Measurements from ENCODE around the gene SAP25.
A peak's percentile ranks its signal among the peaks of the same experiment; 100 is the strongest.

The SAP25 gene

DNA sequence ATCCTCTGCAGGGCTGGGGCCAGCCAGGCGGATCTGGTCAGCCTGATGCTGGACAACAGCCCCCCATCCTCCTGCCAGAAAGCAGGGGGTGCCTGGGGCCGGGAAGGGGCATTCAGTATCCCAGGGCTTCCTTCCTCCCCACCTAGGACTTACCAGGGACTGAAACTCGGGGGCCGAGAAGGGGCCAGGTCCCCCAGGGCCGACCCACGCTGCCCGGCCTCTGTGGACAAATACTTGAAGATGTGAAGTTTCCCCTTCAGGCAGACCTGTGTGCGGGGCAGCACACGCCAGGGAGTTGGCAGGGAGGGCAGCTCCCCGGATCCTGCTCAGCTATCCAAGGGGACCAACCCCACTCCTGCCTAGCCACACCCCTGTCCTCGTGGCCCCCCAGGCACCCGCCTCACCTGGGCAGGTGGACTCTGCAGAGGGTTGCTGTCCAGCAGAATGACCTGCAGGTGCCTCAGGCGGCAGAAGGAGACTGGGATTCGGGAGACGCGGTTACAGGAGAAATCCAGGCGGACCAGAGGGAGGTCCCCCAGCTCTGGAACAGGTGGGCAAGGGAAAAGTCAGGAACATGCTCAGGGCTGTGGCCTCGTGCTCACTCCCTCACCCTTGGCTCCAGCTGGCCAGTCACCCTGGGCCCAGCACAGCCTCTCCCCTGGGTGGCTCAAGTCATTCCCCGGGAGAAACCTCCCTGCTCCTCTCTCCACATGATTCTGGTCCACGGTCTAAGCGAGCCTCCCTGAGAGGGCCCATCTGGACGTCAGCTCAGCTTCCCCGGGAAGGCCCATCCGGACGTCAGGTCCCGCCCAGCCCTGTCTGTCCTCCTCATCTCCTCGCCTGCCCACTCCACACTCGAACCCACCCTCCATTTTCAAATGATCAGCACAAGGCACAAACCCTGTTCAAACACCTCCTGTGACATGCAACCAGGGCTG is 4.8 kb upstream of the SAP25 start:
- DNase-seq, result peak in 2 of 10 donors; percentile 60 to 75
- intact Hi-C loops (cut with DNase I), result no loop called here

DNA sequence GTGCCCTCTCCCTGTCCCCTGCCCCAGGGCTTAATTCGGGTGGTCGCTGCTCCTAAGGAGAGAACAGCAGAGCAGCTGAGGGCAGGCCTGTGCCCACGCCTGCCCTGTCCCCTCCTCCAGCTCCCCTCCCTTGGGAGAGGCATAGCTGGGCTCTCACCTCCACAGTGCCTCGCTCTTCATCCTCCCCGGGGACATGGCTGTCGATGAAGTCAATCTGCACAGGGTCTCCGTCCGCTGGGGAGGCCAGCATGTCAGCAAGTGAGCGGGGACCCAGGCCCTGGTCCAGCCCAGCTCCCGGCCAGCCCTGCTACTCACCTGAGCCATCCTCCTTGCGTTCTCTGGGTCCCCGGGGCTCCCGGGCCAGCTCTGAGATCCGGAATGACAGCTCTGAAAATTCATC is 3.8 kb upstream of the SAP25 start:
- DNase-seq, result peak in 2 of 10 donors; percentile 61 to 80
- intact Hi-C loops (cut with DNase I), result no loop called here

DNA sequence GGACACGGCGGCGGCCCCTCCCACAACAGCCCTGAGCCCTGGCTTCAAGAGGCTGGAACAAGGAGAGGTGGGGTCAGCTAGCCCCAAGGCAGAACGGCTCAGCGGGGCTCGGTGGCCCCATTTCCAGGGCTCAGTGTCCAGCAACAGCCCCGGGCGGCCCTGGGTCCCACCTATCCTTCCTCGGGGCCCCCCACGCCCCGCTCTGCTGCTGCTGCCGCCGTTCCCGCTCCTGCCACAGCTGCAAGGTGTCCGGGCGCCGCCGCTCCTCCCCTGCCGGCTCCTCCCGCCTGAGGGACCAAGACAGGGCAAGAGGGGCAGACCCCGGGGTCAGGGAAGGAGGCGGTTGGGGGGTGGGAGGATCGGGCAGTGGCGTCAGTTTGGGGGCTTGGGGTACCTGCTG is 3.4 kb upstream of the SAP25 start:
- DNase-seq, result peak in 2 of 10 donors; percentile 59 to 78
- intact Hi-C loops (cut with DNase I), result no loop called here

DNA sequence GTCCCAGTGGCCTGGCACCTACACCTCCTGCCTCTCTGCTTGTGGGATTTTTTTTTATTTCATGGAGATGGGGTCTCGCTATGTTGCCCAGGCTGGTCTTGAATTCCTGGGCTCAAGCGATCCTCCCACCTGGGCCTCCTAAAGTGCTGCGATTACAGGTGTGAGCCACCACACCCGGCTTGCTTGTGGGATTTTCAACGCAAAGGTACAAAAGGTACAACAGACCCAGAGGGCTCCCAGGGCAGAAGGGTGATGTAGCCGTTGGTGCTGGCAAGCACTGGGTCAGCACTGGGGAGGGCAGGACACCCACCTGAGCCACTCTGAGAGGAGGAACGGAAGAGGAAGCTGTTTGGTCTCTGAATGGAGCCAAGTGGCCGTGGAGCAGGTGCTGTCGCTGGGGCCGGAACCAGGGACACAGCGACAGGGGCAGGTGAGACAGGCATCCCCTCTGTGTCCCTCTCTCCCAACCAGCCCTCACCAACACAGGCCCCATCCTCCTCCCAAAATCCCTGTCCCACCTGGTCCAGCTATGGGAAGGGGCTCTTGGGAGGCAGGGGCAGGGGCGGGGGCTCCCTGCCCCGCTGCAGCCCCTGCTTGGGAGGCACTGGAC is 2.8 kb upstream of the SAP25 start:
- intact Hi-C loops (cut with DNase I), result no loop called here

DNA sequence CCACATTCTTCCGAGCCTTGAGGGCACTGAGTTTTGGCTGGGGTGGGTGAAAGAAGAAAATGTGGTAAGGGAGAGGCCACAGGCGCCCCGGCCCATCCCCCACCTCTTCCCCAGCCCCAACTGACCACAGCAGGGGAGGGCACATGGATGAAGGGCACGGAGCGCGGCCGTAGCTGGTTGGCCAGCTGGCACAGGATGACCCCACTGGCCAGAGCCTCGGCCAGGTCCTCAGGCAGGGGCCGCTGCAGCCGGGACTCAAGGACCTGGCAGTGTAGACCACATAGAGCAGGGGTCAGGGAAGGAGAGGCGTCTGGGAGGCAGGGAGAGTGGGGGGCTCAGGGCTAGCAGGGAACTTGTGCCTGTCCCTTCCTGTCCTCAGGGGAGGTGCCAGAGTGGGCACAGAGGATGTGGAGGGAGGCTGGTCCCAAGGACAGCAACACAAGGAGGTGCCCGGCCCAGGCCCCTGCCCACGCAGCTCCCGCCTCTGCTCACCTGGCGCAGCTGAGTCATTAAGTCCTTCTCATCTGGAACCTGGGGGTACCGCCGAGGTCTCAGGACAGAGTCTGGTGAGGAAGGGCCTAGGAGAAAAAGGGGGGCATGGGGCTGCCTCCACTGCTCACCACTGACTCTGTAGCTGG is 2.2 kb upstream of the SAP25 start:
- intact Hi-C loops (cut with DNase I), result no loop called here
- DNase-seq, result peak in 2 of 10 donors; percentile 77

More for the DNA sequence above, 2.8 kb upstream of the SAP25 start:
- peak in 1 of 10 donors; percentile 27 for DNase-seq

DNA sequence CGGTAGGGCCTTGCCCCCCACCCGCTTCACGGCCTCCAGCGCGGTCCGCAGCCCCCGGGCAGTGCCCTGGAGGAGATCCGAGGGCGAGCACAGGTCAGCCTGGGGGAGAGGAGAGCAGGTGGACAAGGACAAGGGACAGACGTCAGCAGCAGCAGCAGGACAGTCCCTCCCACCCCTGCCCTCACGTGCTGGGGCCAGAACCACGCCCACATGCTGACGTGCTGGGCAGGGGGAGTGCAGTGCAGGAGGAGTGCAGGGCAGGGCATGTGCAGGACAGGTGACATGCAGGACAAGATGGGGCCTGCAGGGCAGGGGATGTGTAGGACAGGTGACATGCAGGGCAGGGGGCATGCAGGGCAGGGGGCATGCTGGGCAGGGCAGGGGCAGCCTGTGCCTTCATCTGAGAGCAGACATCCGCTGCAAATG is 1.5 kb upstream of the SAP25 start:
- intact Hi-C loops (cut with DNase I), result no loop called here
- DNase-seq, result peak in 2 of 10 donors; percentile 40 to 63

DNA sequence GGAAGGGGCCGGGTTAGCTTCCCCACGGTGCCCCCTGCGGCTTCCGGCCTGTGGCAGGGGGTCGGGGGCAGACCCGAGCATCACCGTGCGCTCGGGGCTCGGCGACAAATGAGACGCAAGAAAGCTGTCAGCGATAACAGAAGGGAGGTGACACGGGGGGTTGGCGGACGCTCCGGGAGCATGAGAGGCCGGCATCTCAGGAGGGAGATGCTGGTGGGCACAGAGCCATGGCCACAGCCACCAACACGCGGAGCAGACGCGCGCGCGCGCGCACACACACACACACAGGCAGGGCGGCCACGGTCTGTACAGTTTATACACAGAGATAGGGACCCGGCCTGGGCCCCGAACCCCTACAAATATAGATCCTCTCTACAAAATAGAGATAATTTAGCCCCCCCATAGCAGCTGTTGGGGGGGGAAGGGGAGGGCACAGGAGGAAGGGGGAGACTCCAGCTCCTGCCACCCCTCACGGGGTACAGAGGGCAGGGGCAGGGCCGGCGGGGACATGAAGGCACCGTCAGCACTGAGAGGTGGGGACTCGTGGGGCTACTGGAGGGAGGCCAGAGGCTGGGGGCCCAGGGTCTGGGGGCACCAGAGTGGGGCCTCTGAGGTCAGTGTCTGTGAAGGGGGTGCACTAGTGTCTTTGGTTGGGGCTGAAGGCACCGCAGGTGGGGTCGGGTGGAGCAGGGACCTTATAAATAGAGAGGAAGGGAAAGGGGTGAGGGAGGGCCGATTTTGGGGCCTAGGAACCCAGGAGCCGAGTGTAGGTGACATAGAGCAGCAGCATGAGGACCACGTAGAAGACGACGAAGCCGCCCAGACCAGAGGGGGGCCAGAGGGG is 884 bp upstream of the SAP25 start:
- intact Hi-C loops (cut with DNase I), result no loop called here
- peak in 3 of 10 donors; percentile 72 to 80 (median 78) for DNase-seq

DNA sequence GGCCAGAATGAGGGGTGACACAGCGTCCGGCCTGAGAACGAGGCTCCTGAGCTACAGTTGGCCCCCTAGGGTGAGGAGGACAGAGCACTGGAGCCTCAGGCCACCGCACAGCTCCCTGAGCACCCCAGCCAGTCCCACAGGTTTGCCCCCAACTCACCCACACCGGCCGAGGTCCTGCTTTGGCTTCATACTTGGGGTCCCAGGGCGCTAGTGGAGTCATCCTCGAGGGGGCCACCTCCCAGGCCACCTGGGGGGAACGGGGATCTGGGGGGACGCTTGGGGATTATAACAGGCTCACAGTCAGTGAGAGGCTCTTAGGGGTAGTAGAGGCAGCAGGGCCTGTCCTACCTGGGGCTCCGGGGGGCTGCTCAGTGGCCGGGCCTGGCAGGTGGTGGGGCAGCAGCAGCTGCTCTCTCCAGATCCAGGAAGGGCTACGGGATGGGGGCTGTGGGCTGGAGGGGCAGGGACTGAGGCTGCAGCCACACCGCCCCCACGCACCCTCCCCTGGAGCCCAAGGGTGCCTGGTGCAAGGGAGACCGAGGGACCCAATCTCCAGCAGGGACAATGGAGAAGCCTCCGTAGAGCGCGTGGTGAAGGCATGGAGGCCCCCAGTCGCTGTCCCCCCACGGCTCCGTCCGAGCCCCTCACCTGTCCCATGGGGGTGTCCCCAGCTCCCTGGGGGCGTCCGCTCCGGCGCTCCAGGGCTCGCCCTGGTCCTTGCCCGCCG is 588 bp downstream of the SAP25 start:
- intact Hi-C loops (cut with DNase I), result no loop called here
- DNase-seq, result peak in 2 of 10 donors; percentile 73 to 83

DNA sequence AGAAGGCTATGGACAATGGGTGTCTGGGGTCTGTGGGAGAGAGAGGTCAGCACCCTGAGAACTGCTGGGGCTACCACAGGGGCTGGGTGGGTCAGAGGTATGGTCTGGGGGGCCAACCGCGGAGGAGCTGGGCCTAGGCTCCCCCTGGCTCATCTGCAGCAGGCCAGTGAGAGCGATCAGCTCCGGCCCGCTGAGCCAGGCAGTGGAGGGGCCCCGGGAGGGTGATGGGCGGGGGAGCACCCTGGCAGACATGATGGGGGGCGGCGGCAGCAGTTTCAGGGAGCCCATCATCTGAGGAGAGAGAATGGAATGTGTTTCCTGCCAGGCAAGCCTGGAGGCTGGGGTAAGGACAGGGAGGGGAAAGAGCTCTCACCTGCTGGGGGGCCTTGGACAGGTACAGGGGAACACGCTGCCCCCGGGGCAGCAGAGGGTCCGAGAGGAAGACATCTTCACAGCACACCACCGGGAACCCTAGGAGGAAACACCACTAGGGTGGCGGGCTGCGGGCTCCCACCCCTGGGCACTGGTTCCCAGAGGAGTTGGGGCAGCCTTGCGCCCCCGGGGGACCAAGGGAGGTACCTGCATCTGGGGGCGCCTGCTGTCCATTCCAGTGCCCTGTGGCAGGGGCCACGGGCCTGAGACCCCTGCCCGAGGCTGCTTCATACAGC is 1.3 kb downstream of the SAP25 start:
- peak in 2 of 10 donors; percentile 51 to 59 for DNase-seq
- intact Hi-C loops (cut with DNase I), result no loop called here

DNA sequence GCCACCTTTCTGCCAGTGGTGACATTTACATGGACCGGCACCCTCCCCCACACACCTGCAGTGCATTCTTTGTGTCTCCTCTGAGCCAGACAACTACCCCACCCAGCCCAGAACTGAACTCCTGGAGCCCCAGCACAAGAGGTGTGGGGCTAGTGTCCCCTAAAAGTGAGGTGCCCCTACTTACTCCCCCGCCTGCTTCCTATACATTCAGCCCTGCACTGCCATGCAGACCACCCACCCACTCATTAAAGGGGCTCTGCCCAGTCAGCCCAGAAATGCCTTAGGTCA is 1.9 kb downstream of the SAP25 start:
- intact Hi-C loops (cut with DNase I), result no loop called here
- peak in 1 of 10 donors; percentile 38 for DNase-seq

DNA sequence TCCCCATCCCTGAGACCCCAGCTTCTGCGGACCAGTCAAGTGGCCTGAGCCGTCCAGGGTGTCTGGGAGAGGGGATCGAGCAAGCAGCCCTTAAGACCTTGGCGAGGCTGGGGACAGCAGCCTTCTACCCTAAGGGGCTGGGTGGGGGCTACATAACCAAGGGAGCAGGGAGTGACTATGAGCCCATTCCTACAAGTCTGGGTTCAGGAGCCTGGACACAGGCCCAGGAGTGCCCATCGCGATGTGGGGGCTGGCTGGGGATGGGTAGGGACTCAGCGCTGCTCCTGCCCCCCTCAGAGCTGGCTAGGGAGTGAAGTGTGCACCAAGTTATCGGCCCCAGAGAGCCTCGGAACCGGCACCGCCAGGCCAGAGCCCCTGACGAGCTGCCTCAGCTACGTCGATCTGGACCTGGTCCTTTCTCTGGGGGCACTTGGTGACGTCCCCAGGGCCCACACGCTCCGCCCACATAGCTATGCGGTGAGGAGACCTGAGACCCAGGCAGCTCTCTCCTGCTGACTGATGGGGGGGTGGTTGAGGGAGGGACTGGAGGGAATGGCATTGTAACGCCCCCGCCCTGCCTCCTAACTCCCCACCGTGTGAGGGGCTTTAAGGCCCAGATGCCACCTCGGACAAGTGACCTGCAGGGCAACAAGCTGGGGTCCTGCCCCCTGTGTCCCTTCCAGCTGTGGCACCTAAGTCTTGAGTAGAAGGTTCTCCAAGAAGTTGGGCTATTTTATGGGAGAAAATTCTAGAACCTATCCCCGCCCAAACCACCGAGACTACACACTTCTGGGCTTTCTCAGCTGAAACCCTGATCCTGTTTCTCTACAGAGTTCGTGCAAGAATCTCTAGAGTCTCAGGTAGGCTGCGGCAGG is 2.5 kb downstream of the SAP25 start:
- DNase-seq, result peak in 2 of 10 donors; percentile 41 to 70
- intact Hi-C loops (cut with DNase I), result no loop called here

DNA sequence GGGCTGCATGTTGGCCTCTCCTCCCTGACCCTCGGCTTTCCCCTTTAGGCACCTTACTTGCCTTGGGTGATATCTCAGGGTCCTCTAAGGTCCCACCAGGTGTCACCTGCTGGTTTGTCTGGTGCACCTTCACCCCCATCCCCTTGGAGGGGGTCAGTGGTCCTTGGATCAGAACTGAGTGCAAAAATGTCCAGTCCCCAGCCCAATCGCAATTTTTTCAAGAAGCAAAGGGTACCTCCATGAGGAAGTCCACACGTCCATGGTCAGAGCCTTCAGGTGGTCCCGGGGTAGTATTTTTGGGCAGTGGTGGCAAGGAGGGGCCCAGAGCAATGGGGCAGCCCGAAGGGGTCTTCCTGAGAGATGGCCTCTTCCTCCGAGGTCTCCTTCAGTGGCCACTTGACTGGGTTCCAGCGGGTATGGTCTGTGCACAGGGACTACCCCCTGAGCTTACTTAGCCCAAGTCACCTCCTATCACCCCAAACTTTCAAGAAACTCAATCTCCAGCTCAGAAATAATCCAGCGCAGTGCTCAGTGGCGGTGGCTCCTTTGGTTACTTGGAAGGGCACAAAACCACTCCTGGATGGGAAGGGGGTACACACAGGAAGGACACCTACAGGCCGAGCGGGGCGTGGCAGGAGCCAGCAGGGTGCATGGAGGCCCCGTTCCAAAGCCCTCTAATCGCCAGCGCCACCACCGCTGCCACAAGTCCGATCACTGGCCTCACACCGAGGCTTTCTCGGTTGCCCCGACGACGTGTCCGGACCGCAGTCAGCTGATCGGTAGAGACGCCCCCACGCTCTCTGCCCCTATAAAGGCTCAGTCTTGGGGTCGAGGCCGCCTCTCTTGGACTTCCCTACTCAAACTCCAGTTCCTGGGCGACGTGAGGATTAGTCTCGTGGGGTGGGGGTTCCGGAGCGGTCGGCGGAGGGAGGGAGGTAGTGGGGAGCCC is 4.5 kb downstream of the SAP25 start:
- intact Hi-C loops (cut with DNase I), result no loop called here
- DNase-seq, result peak; percentile 44 to 92 (median 60)

DNA sequence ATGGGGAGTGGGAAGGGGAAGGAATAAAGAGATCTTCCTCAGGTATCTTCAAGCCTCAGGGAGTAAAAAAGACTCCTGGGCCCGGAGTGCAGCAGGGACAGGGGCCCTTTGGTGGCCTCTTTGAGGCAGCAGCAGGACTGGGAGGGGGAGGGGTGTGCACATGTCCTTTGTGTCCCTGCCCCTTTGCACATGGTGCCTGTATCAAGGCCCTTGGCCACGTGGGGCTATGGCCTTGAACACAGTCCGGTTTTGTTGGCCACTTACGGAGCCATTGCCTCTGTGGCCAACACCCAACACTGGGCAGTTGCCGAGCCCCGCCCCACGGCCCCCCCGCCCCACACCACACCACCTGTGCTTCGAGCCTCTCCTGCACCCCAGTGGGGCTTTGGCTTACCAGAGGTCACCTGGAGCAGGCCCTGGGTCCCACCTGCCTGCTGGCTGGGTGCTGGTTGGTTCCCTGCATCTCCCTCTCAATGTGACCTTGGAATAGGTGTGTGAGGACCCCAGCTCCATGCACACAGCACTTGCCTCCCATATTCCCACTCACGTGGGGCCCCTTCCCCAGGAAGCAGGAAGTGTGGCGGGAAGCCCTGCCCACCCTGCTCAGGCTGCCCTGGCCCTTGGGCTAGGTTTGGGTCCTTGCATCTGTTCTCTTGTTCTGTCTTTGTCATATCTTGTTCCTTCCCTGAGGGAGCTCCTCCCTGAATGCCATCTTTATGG is 5.4 kb downstream of the SAP25 start:
- peak in 2 of 10 donors; percentile 59 to 70 for DNase-seq
- intact Hi-C loops (cut with DNase I), result no loop called here

DNA sequence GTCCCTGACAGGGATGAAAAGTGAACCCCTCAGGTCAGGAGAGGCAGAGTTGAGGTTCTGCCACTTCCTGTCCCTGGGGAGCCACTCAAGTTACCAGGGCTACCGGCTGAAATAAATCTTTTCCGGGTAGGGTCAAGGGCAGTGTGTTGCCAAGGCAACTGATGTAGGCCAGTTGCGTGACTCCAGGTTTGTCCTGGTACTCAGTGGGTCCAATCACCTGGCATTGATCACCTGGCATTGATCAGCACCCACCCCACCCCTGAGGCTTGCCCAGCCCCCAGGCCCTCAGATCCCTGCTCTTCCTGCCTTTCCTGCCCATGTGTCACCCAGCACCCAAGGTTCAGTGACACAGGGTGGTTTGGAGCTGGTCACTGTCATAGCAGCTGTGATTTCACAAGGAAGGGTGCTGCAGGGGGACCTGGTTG is 5.9 kb downstream of the SAP25 start:
- DNase-seq, result peak in 2 of 10 donors; percentile 29 to 57
- intact Hi-C loops (cut with DNase I), result no loop called here

DNA sequence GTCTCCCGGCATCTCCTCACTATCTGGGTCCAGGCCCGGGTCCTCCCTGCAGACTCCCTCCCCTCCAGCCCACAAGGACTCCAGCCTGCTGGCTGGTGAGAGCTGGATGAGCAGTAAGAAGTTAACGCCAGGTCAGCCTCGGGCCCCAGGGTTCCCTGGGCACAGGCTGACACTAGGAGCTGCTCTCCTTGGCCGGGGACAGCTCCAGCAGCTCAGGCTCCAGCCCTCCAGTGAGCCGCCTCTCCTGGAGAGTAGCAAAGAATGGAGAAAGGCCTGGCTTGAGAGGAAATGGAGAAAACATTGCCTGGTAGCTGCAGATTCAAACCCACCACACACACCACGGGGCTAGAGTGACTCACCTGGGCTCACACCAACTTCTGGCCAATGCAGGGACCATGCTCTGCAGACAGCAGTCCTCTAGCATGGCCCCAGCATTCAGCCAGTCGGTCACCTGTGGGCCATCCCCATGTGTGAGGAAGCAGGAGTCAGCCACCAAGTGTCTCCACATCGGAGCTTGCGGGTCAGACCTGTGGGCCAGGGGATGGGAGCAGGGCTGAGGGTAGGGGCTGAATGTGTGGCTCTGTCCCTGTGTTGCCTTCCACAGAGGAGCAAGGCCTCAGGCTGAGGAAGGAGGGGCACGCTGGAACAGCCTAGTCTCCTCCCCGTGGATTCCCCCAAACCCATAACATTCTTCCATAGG is 6.5 kb downstream of the SAP25 start:
- intact Hi-C loops (cut with DNase I), result no loop called here
- DNase-seq, result peak in 2 of 10 donors; percentile 57 to 63

DNA sequence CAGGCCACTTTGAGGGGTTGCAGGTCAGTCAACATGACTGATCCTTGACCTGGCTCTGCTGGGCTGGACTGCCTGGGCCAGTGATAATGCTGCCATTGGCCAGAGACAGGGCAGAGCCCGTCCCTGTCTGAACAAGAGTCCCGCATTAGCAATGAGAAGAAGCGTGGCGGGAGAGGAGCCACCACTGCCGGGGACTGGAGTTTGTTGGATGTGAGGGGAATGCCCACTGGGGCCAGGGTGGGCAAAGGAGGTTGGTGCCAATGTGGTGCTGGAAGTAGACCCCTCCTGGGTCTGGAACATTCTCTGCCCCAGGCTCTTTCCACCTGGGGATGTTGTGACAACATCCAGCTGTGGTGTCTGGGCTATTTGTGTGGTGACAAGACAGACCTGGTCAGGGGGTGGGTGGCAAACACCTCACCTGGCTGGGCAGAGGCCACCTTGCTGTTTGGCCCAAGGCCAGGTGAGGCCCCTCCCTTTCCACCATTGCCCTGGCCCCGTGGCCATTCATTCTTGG is 7.6 kb downstream of the SAP25 start:
- intact Hi-C loops (cut with DNase I), result no loop called here
- DNase-seq, result peak in 2 of 10 donors; percentile 66 to 70

Data from posterior cingulate gyrus (tissue), 11 donors.